CD4-positive, alpha-beta T cell treated with Interleukin-10 for 1 hour (primary cell): ENCODE measurements around the gene TGFB1.

Experiments used
- DNase-seq: peaks from one replicate; pipeline ENCODE4 v3.0.0-alpha.2; 2020

Gene TGFB1

DNA sequence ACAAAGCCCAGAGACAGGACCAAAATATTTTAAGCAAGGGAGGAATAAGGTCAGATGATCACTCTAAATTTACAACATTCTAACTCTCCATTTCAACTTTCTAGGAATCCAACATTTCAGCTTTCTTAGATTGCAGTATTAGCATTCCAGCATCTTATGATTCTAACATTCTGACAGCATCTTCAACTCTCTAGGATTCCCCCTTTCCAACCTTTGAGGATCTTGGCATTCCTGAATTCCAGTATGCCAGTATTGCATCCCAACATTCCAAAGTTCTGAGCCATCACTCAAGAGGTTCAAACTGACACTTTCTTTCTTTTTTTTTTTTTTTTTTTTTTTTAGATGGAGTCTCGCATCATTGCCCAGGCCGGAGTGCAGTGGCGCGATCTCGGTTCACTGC is 13.8 kb downstream of the TGFB1 start:
- no peak for DNase-seq

- DNase-seq = no peak
Measured at GRCh38 chr19:41335467-41335866, 18.3 kb downstream of the TGFB1 start.

DNA sequence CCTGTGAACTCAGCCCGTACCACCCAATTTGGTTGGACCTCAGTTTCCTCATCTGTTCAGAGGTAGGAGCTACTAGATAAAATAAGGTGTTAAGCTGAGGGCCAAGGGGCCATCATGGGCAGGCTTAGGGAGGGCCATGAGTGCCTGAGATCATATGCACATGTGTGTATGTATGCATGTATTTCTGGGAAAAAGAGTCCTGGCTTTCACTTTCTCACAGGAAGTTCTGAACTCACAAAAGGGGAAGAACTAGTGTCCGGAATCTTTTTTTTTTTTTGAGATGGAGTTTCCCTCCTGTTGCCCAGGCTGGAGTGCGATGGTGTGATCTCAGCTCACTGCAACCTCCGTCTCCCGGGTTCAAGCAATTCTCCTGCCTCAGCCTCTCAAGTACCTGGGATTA is 18.9 kb downstream of the TGFB1 start:
- DNase-seq = no peak

DNA sequence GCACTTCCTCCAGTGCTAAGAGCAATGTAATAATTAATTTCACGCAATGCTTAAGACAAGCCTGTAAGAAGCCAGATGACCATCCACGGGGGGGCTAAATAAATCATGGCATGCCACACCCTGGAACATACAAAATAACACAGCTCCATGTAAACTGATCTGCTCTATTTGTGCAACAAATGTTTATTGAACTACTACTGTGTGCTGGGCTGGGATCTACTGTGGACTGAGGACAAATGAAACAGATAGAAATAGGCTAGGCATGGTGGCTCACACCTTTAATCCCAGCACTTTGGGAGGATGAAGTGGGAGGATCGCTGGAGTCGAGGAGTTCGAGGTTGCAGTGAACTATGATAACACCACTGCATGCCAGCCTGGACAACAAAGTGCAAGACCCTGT is 21.3 kb downstream of the TGFB1 start:
- no peak for DNase-seq

- no peak for DNase-seq
Measured at GRCh38 chr19:41332000-41332399, 21.7 kb downstream of the TGFB1 start.

DNA sequence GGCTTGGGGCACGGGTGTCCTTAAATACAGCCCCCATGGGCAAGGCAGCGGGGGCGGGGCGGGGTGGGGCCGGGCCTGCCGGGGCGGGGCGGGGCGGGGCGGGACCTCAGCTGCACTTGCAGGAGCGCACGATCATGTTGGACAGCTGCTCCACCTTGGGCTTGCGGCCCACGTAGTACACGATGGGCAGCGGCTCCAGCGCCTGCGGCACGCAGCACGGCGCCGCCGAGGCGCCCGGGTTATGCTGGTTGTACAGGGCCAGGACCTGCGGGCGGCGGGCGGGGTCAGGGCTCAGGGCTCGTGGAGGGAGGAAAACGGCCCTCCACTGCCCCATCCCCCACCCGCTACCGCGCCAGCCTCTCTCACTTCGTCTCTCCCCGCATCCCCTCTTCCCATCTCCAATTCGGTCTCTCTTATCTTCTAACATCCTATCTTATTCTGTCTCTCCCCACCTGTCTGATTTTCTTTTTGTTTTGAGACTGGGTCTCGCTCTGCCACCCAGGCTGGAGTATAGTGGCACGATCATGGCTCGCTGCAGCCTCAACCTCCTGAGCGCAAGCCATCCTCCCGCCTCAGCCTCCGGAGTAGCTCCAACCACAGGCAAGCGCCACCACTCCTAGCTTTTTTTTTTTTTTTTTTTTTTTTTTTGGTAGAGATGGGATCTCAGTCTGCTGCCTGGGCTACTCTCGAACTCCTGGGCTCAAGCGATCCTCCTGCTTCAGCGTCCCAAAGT is 22.6 kb downstream of the TGFB1 start:
- no peak for DNase-seq

DNA sequence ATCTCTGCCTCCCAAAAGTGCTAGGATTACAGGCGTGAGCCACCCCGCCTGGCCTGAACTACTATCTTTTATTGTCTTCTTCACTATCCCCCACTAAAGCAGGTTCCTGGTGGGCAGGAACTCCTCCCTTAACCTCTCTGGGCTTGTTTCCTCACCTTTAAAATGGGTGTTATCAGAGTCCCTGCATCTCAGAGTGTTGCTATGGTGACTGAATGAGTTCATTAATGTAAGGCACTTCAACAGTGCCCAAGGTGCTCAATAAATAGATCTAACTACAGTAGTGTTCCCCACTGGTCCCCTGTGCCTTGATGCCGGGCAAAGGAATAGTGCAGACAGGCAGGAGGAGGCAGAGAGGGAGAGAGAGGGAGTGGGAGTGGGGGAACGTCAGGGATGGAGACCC is 23.2 kb downstream of the TGFB1 start:
- DNase-seq = peak; percentile 44

DNA sequence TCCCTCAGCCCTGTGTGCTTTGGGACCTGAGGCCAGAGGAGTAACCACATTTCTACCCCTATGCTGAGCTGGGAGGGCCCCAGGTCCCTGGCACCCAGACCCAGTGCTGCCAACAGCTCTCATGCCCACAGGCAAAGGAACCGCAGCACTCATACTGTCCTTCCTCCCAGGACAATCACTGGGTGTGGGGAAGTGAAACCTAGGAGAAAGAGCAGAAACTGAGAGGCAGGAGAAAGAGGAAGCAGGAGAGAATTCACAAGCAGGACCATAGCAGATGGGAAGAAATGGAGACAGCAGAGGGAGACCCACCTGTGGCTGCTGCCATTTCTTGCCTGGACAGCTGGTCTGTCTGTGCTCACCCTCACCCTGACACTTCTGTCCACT is 24.9 kb downstream of the TGFB1 start:
- DNase-seq = peak; percentile 28

- DNase-seq = no peak
Measured at GRCh38 chr19:41328157-41328841, 25.4 kb downstream of the TGFB1 start.

DNA sequence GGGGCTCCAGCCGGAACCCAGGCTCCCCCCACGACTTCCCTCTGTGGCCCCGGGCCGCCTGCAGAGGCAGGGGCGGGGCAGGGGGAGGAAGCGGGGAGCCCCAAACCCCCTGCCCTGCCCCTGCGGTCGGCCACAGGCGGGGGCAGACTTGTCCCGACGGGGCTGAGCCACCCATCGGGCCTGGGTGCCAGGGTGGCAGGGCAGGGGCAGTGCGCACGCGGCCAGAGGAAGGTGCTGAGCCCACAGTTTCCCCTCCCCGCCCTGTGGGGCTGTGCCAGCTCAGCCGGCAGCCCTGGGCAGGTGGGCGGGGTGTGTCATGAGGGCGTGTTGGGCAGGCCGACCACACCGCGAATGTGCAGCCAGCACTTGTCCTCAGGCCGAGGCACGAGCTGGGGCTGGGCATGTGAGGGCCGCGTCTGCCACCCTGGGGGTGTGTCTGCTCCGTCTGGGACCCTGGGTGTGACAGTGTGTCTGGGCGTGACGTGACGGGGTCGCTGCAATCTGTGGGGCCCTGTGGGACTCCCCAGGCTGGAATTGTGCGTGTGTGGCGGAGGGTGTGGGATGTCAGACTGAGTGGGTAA is 26.1 kb downstream of the TGFB1 start:
- peak; percentile 89 for DNase-seq

GRCh38 chr19:41327076-41327575 is 26.6 kb downstream of the TGFB1 start:
- DNase-seq = peak; percentile 53

- peak; percentile 32 for DNase-seq
Measured at GRCh38 chr19:41325947-41326706, 27.6 kb downstream of the TGFB1 start.

GRCh38 chr19:41325640-41325946 is 28.1 kb downstream of the TGFB1 start:
- no peak for DNase-seq

DNA sequence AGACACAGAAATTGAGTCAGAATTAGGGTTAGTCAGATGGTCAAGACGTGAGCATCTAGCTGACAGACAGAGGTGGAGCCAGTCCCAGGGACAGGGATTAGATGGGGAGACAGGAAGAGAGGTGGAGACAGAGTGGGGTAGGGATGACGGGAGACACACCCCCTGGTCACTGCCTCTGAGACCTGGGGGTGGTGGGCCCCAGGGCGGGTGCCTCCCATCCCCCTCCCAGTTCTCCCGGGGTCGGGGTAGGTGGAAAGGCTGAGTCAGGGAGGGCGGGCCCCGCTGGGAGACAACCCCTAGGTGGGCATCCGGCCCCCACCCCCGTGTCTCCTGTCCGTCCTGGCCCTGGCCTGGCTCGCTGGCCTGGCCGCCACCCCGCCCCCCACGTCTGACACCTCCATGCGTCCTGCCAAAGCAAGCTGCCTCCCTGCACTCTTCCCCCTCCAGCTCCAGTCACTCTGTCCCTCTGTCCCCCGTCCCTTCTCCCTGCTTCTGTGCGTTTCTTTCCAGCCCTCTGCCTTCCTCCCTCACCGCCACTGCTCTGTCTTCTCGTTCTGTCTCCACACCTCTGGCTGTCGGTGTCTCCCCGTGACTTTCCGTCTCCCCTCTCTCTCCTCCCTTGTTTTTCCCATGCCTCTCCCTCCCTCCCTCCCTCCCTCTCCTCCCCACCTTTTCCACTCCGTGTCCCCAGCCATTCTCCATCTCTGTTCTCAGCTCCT is 28.6 kb downstream of the TGFB1 start:
- DNase-seq = peak; percentile 29

GRCh38 chr19:41324231-41324702 is 29.5 kb downstream of the TGFB1 start:
- DNase-seq = no peak

DNA sequence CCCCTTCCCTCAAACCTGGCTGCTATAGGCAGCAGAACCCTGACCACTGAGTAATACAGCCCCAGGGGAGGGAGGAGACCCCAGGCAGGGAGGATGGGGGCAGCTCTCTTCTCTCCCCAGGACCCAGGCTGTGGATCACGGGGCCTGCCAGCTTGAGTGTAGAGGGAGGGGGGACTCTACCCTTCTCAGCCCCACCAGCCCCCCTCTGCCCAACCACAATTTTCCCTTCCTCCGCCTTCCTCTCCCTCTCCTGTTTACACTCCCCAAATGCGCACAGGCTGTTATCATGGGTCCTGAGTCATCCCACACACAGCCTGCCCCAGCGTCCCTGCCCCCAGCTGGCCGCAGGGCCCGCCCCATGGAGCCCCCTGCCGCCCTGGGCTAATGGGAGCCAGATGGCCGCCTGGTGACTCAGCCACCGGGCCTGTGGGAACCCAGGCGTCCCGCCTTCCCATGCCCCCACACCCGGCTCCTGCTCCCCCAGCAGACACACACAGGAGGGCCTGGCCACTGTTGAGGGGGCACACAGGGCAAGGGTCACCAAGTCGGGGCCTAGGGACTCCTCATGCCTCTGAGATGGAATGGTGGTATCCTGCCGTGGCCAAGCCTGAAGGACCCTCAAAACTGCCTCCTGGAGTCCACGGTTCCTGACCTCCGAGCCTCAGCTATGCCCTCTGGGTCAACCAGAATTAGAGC is 30.1 kb downstream of the TGFB1 start:
- no peak for DNase-seq

GRCh38 chr19:41323023-41323422 is 30.7 kb downstream of the TGFB1 start:
- no peak for DNase-seq

- DNase-seq = no peak
Measured at GRCh38 chr19:41322451-41322850, 31.3 kb downstream of the TGFB1 start.

DNA sequence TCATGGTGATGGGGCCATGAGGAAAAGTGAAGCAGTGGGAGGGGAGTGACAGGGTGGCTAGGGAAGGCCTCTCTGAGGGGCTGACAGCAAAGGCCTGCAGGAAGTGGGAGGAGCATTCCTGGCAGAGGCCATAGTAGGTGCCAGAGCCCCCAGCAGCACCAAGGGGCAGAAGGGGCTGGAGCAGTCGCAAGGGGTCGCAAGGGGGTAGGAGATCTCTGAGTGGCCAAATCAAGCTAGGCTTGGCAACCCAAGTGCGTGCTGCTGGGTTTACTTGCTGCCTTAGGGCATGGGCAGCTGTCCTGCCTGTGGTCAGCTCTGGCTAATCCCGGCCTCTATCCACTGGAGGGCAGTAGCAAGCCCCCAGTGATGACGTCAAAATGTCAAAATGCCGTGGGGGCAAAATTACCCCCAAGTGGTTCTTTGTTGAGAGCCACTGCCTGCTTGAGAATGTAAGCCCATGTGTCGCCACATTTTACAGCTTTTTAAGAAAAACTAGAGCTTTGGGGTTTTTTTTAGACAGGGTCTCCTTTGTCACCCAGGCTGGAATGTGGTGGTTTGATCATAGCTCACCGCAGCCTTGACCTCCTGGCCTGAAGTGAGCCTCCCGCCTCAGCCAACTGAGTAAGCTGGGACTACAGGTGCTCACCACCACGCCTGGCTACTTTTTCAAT is 32.0 kb downstream of the TGFB1 start:
- DNase-seq = peak; percentile 34

DNA sequence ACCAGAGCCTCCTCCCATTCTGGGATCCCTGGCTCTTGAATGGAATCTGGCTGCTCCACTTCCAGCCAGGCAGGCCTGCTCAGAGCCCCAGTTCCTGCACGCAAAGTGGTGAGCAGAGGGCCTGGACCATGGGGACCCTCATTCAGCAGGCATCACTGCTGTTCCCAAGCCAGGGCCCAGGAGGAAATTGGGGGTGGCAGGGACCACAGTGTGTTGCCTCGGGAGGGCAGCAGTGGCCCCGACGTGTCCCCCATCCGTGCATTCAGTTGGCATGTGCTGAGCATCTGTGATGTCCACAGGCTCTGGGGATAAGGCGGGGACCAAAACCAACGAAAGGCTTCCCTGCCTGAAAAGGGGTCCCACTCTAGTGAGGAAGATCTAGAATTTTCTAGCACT is 32.5 kb downstream of the TGFB1 start:
- DNase-seq = no peak

GRCh38 chr19:41320568-41320967 is 33.2 kb downstream of the TGFB1 start:
- no peak for DNase-seq

GRCh38 chr19:41320185-41320518 is 33.6 kb downstream of the TGFB1 start:
- DNase-seq = no peak
